SK-N-MC (cell line): ENCODE data around the gene KCNC4.

Experiments
- DNase-seq: peaks from one replicate; pipeline ENCODE4 v3.0.0-alpha.2; 2011; ENCODE audit warnings: low read depth, low spot score
- H3K27ac ChIP-seq: fragments of 200-600 bp; sonication (generic); 2 replicates; pipeline ENCODE4 v1.5.1; 2016; ENCODE audit warnings: mixed run types
- H3K36me3 ChIP-seq: fragments of 200-600 bp; sonication (generic); 2 replicates; pipeline ENCODE4 v1.6.1; 2017; ENCODE audit warnings: antibody characterized with exemption, low read length, mixed read lengths; ENCODE audit not compliant: insufficient read depth
- H3K4me3 ChIP-seq: fragments of 200-600 bp; sonication (generic); 2 replicates; pipeline ENCODE4 v1.5.1; 2016
- H3K9ac ChIP-seq: fragments of 200-600 bp; sonication (generic); 2 replicates; pipeline ENCODE4 v1.8.0; 2017; ENCODE audit warnings: mixed run types, mixed read lengths; ENCODE audit not compliant: insufficient read length
- H3K9me3 ChIP-seq: fragments of 200-600 bp; sonication (generic); 2 replicates; pipeline ENCODE4 v1.6.1; 2017; ENCODE audit warnings: low read depth, mild to moderate bottlenecking, antibody characterized with exemption, low read length, moderate library complexity, mixed read lengths
- EZH2 ChIP-seq: fragments of 200-600 bp; sonication (generic); IDR thresholded peaks from one replicate; pipeline ENCODE4 v1.6.1; 2017; ENCODE audit warnings: antibody characterized with exemption
- FOXP2 ChIP-seq: optimal IDR thresholded peaks from 2 replicates; pipeline ENCODE3; 2011; ENCODE audit warnings: mild to moderate bottlenecking, moderate library complexity; ENCODE audit not compliant: insufficient read depth; ENCODE audit errors: extremely low read length, control extremely low read depth
- POLR2AphosphoS5 ChIP-seq: IDR thresholded peaks from 2 replicates; pipeline ENCODE4 v1.6.1; 2012; ENCODE audit warnings: mild to moderate bottlenecking, low read depth, low read length, borderline replicate concordance

KCNC4 gene

DNA sequence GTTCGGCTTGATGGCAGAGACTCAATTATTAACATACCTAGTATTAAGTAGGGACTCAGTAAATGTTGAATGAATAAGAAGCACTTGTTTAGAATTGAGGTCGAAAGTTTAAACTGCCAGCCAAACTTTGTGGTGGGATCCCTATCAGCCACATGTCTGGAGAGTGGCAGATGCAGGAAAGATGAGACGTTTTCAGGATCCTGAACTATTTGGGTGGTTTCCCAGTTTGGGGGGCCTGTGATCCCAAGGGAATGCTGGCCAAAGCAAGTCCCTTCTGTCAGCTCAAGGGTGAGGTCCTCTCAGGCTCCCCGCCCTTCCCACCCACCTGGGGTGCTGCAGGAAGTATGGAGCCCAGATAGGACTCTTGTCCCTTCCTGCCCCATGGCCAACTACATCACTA is 38.6 kb downstream of the KCNC4 start:
- no peaks in the 10 kb centered on the region for H3K9me3 ChIP-seq
- no peak overlapping the region for H3K9ac ChIP-seq
- DNase-seq, result no peak
- H3K4me3 ChIP-seq, result no peak overlapping the region
- H3K36me3 ChIP-seq, result no peaks in the 10 kb centered on the region
- no peak overlapping the region for H3K27ac ChIP-seq
- TF ChIP-seq EZH2 (no peak), POLR2AphosphoS5 (no peak), FOXP2 (no peak)

- Histone ChIP-seq H3K36me3 (no peaks in the 10 kb centered on the region), H3K9me3 (no peaks in the 10 kb centered on the region), H3K27ac (no peak overlapping the region), H3K4me3 (no peak overlapping the region), H3K9ac (no peak overlapping the region)
- DNase-seq, result no peak
- TF ChIP-seq EZH2, result no peak
- no peak for TF ChIP-seq POLR2AphosphoS5
- no peak for TF ChIP-seq FOXP2
These were observed 39.1 kb downstream of the KCNC4 start for GRCh38 chr1:110249256-110249655.

- no peak overlapping the region for H3K27ac ChIP-seq
- no peak overlapping the region for H3K9ac ChIP-seq
- no peak for DNase-seq
- no peak overlapping the region for H3K4me3 ChIP-seq
- H3K36me3 ChIP-seq, result no peaks in the 10 kb centered on the region
- TF ChIP-seq POLR2AphosphoS5 (no peak), EZH2 (no peak), FOXP2 (no peak)
- no peaks in the 10 kb centered on the region for H3K9me3 ChIP-seq
These were observed 39.9 kb downstream of the KCNC4 start for GRCh38 chr1:110250008-110250407.

DNA sequence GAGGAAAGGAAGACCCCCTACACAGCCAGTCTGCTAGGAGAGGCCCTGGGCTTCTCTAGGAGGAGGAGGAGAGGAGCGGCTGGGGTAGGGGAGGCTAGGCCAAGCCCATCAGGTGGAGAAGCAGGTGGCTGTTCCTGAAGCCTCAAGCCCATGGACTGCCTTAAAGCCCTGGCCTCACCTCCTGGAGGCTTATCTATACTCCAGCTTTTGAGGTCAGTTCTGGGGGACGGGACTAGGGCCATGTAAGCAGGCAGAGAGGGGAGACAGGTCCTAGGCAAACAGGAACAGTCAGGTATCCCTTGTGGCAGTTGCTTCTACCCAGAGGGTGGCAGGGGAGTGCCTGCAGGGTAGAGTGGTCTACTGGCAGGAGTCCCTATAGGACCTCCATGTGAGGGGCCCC is 40.6 kb downstream of the KCNC4 start:
- Histone ChIP-seq H3K36me3 (no peaks in the 10 kb centered on the region), H3K4me3 (no peak overlapping the region), H3K9me3 (no peaks in the 10 kb centered on the region), H3K27ac (no peak overlapping the region), H3K9ac (no peak overlapping the region)
- no peak for DNase-seq
- TF ChIP-seq POLR2AphosphoS5, result no peak
- no peak for TF ChIP-seq FOXP2
- TF ChIP-seq EZH2, result no peak

- H3K4me3 ChIP-seq, result no peak overlapping the region
These were observed 43.1 kb downstream of the KCNC4 start for GRCh38 chr1:110253213-110253612.

DNA sequence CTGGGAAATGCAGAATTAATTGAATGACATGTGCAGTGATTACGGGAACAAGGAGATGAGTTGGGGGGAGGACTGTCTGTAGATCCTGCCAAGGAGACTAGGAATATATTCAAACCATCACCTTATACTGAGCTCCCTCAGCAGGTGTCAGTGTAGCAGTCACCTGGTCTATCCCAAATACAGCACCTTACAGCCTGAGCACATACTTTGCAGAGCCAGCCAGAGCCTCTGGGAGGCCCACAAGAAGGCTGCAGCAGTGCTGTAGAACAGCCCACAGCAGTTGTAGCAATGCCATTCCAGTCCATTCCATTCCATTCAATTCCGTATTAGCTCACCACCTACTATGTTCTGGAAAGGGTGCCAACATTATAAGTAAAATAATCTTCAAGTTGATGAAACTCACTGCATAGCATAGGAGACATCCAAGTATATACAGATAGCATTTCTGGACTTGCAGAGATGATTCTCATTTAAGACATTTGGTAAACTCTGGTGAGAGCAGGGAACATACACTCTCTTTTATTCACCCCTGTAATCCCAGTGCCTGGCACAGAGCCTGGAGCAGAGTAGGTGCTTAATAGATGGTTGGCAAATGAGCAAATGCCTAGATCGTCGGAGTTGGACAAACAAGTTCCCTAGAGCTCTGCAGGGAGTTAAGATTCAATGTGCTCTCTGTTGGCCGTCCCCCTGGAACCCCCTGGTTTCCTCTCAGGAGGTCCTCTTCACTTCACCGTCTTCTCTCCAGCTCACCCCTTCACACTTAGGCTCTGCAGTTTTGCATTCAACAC is 44.7 kb downstream of the KCNC4 start:
- no peak overlapping the region for H3K4me3 ChIP-seq
- H3K27ac ChIP-seq, result no peak overlapping the region
- H3K9ac ChIP-seq, result no peak overlapping the region
- H3K36me3 ChIP-seq, result no peaks in the 10 kb centered on the region
- DNase-seq, result no peak
- no peaks in the 10 kb centered on the region for H3K9me3 ChIP-seq
- TF ChIP-seq POLR2AphosphoS5, result no peak
- TF ChIP-seq EZH2, result no peak

More at GRCh38 chr1:110253213-110253612, 43.1 kb downstream of the KCNC4 start:
- Histone ChIP-seq H3K36me3 (no peaks in the 10 kb centered on the region), H3K27ac (no peak overlapping the region), H3K9me3 (no peaks in the 10 kb centered on the region), H3K9ac (no peak overlapping the region)
- no peak for DNase-seq
- TF ChIP-seq POLR2AphosphoS5 (no peak), EZH2 (no peak), FOXP2 (no peak)

DNA sequence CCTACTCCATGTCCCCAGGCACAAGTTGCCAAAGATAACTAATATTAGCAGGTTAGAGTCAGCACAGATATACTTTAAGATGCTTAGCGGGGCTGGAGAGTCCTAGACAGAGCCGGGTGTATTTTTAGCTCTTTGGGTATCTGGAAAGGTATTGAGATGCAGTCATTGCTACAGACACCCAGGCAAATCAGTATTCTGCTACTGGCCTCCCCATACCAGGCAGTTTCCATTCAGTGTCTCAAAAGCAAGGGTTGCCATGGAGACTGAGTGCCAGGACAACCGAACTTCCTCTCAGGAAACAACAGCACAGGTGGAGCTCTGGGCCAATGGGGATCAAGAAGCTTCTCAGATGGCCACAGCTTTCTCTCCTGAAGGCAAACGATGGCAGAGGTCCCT is 45.3 kb downstream of the KCNC4 start:
- no peak for DNase-seq
- no peak overlapping the region for H3K9ac ChIP-seq
- H3K9me3 ChIP-seq, result no peaks in the 10 kb centered on the region
- no peaks in the 10 kb centered on the region for H3K36me3 ChIP-seq
- H3K4me3 ChIP-seq, result no peak overlapping the region
- H3K27ac ChIP-seq, result no peak overlapping the region
- TF ChIP-seq FOXP2 (no peak), POLR2AphosphoS5 (no peak), EZH2 (no peak)

GRCh38 chr1:110258734-110259133 is 48.6 kb downstream of the KCNC4 start:
- DNase-seq, result no peak
- Histone ChIP-seq H3K9me3 (no peaks in the 10 kb centered on the region), H3K27ac (no peak overlapping the region), H3K9ac (no peak overlapping the region), H3K4me3 (no peak overlapping the region), H3K36me3 (no peaks in the 10 kb centered on the region)
- TF ChIP-seq FOXP2, result no peak
- TF ChIP-seq POLR2AphosphoS5, result no peak
- TF ChIP-seq EZH2, result no peak

DNA sequence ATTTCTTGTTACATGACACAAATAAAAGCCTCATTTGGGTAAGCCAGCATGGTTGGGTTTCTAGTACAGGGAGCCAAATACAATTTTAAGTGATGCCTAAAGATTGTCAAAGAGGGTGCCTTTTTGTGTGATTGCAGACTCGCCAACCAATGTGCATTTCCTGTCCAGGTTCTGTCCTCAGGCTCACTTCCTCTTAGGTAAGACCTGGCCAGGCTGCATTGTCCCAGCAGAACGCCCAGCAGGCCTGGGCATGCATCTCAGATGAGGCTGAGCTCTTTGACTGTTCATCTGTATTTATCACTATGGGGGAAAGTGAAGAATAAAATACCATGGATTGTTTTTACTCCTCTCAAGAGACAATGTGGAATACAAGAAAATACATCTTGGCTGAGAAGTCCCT is 49.7 kb downstream of the KCNC4 start:
- H3K9me3 ChIP-seq, result no peaks in the 10 kb centered on the region
- TF ChIP-seq FOXP2 (no peak), POLR2AphosphoS5 (no peak), EZH2 (no peak)
- H3K4me3 ChIP-seq, result no peak overlapping the region
- no peak overlapping the region for H3K27ac ChIP-seq
- no peak for DNase-seq
- no peaks in the 10 kb centered on the region for H3K36me3 ChIP-seq
- no peak overlapping the region for H3K9ac ChIP-seq
